Stimulated activated CD8-positive, alpha-beta memory T cell treated with anti-CD3 and anti-CD28 coated beads, Interleukin-4, amount 100 ng/mL, for 1 hour (primary cell): Measurements from ENCODE around the gene DMAP1.

Experiments used
- DNase-seq, 2 donors: peaks; one replicate each; pipeline ENCODE4 v3.0.0-alpha.2; 2020; ENCODE audit warnings: low read depth in 2 of 2, low spot score in 1 of 2

Gene DMAP1

GRCh38 chr1:44254392-44254910, 41.2 kb downstream of the DMAP1 start:
- DNase-seq: no peak

GRCh38 chr1:44256762-44257554, 43.7 kb downstream of the DMAP1 start:
- DNase-seq: no peak

GRCh38 chr1:44259090-44259489, 45.8 kb downstream of the DMAP1 start:
- no peak for DNase-seq

- DNase-seq: no peak
Observed at GRCh38 chr1:44260792-44261170, 47.5 kb downstream of the DMAP1 start.

GRCh38 chr1:44261171-44261817, 48.0 kb downstream of the DMAP1 start:
- DNase-seq: no peak

GRCh38 chr1:44261962-44262361, 48.7 kb downstream of the DMAP1 start:
- DNase-seq: no peak

- no peak for DNase-seq
Observed at GRCh38 chr1:44262414-44262813, 49.1 kb downstream of the DMAP1 start.

- DNase-seq: no peak
Observed at GRCh38 chr1:44262816-44263567, 49.7 kb downstream of the DMAP1 start.

GRCh38 chr1:44263568-44264450, 50.5 kb downstream of the DMAP1 start:
- no peak for DNase-seq

GRCh38 chr1:44264451-44264771, 51.1 kb downstream of the DMAP1 start:
- no peak for DNase-seq

- DNase-seq: no peak
Observed at GRCh38 chr1:44265656-44266358, 52.5 kb downstream of the DMAP1 start.

GRCh38 chr1:44266400-44267344, 53.4 kb downstream of the DMAP1 start:
- DNase-seq: no peak

GRCh38 chr1:44267438-44267837, 54.2 kb downstream of the DMAP1 start:
- DNase-seq: no peak

GRCh38 chr1:44268054-44268453, 54.8 kb downstream of the DMAP1 start:
- DNase-seq: no peak
